A673 (cell line): Measurements from ENCODE around the gene FOLR3.

Experiments used
- CTCF ChIP-seq: fragments of 300-800, 200-600 bp; sonication (generic); conservative IDR thresholded peaks from 2 replicates; pipeline ENCODE4 v1.5.1; 2017; ENCODE audit warnings: low read depth, mild to moderate bottlenecking, antibody characterized with exemption, low read length, moderate library complexity, mixed read lengths
- EZH2 ChIP-seq: fragments of 200-600 bp; sonication (generic); IDR thresholded peaks from 2 replicates; pipeline ENCODE4 v1.6.1; 2017; ENCODE audit warnings: borderline replicate concordance, low read depth, mild to moderate bottlenecking, mixed read lengths, antibody characterized with exemption, low read length; ENCODE audit not compliant: poor library complexity, severe bottlenecking

GRCh38 chr11:72138821-72139390 is 3.4 kb downstream of the FOLR3 start:
- TF ChIP-seq CTCF (no peak), EZH2 (no peak)
